ENCODE data around the gene STRA8.

Gene STRA8

DNA sequence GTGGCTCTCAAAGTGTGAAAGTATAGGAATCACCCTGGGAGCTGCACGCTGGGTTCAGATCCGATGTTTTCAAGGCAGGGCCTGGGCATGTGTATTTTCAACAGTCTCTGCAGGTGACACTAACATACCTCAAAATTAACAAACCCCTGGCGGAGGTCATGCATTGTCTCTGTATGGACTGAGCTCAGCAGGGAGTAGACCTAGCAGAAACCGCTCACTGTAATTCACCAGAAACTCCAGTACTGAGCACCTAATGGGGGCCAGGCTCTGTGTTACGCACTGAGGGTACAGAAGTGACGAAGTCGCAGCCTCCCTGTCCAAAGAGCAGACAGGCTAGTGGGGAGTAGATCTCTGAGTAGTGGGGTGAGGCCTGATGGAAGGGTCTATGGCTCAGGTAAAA lies 5.6 kb downstream of the STRA8 start:
- no peak for DNase-seq

DNA sequence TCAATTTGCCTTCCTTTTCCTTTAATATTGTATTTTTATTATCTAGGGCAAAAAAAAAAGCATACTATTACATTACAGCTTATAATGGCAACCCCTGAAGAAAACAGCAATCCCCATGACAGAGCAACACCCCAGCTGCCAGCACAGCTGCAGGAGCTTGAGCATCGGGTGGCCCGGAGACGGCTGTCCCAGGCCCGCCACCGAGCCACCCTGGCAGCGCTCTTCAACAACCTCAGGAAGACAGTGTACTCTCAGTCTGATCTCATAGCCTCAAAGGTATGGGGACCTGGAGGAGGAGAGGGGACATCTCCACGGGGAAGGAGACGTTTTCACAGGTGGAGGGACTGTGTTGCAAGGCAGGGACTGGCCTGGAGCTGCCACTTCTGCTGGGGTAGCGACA lies 6.8 kb downstream of the STRA8 start:
- no peak for DNase-seq

DNA sequence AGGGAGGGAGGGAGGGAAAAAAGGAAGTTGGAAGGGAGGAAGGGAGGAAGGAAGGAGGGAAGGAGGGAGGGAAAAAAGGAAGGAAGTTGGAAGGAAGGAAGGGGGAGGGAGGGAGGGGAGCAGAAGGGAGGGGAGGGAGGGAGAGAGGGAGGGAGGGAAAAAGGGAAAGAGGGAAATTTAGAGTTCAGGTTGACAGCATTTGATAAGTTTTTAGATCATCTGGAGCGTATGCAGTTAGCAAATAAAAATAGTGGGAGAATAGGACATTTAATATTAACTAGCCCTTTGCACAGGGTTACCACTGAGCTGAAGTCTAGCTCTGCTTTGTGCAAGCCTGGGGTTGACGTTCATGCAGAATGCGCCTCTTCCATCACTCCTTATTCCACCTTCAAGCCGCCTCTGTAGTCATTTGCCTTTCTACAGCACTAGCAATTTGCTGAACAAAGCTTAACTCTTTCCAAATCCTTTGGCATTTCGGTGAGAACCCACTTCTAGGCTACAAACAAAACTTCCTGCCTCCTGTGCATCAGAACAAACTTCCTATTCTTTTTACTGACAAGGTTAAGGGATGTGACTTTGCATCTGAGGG lies 8.6 kb downstream of the STRA8 start:
- DNase-seq: no peak

DNA sequence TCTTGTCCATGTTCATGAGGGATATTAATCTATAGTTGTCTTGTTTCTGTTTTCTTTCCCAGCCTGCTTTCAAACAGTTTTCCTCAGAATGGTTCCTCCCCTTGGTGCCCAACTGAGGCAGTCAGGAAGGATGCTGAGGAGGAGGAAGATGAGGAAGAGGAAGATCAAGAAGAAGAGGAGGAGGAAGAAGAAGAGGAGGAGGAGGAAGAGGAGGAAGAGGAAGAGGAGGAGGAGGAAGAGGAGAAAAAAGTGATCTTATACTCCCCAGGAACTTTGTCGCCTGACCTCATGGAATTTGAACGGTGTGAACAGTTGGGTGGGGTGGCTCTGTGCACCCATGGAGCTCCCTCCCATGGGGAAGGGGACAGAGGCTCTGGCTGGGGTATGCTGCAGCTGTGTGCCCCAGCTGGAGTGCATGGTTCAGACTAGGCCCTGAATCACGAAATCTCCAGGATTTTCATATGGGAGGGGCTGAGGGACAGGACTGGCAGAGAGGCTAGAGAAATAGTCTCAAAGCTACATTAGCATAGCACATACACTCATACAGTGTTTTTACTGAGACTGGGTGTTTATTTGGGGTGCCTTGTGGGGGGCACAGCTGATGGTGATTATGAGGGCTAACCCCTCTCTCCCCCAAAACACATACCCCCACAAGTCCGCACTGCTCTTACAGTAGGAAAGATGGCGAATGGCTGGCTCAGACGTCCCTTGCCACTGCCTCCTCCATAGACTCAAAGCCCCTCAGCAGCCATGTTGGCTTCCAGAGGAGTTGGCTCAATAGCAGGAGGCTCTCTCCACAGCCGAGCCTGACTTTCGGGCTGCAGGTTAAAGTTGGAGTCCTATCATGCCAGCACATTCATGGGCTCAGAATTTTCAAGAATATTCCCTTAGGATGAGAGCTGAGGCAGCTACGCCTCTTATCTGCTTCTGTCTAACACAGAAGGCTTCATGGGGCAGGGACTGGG lies 11.9 kb downstream of the STRA8 start:
- DNase-seq: no peak

DNA sequence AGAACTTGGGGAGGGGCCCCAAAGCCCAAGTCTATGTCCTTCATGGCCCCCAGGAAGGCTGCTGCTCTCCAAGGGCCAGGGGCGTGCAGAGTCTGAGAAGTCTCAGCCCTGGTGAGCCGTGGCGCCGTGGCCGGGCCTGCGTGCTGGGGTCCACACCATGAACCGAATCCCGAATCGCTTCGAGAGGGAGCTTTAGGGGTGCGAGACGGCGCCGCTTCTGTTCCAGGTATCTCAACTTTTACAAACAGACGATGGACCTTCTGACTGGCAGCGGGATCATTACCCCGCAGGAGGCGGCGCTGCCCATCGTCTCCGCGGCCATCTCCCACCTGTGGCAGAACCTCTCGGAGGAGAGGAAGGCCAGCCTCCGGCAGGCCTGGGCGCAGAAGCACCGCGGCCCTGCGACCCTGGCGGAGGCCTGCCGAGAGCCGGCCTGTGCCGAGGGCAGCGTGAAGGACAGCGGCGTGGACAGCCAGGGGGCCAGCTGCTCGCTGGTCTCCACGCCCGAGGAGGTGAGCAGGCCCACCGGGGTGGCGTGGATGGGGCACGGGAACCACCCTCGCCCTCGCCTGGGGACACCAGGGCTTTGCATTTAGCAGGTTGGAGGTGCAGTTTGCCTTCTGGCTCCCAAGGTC lies 12.7 kb downstream of the STRA8 start:
- no peak for DNase-seq

DNA sequence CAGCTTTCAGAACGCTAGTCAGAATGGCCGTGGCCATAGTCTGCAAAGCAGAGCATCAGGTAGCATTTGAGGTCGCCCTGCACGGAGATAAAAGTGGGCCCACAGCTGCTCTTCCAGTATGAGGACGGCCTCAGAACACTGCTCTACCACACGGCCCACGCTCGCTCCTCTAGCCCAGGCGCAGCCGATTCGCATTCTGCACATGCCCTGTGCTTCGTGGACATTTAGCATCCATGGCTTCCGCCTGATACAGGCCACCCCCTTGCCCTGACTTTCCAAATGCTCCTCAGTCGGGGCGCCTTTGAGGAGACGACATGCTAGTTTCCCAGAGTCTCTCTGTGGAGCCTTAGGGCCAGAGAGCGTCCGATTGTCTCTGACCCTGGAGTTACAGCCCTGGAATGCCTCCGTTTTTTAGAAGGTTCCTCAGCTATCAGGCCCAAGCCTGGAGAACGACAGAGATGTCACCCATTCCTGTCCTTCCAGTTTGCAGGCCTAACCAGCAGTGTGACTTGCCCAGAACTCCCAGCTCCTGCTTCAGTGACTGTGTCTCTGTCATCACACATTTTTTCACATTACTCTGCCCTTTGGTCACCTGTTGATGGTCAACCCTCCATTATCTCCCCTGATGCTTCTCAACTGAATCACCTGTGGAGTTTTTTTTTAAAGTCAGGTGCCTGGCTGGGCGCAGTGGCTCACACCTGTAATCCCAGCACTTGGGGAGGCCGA lies 14.3 kb downstream of the STRA8 start:
- no peak for DNase-seq

DNA sequence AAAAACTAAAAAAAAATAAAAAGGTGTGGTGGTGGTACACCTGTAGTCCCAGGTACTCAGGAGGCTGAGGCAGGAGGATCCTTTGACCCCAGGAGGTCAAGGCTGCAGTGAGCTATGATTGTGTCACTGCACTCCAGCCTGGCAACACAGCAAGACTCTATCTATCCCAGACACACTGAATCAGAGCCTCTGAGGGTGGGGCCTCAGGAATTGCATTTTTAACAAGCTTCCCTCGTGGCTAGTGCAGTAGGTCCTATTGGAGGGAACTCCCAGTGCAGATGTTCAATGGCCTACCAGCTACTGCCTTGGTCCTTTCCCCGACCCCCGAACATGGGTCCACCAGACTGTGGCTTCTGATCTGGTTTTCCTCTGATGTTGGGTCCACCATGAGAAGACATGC lies 14.9 kb downstream of the STRA8 start:
- no peak for DNase-seq

DNA sequence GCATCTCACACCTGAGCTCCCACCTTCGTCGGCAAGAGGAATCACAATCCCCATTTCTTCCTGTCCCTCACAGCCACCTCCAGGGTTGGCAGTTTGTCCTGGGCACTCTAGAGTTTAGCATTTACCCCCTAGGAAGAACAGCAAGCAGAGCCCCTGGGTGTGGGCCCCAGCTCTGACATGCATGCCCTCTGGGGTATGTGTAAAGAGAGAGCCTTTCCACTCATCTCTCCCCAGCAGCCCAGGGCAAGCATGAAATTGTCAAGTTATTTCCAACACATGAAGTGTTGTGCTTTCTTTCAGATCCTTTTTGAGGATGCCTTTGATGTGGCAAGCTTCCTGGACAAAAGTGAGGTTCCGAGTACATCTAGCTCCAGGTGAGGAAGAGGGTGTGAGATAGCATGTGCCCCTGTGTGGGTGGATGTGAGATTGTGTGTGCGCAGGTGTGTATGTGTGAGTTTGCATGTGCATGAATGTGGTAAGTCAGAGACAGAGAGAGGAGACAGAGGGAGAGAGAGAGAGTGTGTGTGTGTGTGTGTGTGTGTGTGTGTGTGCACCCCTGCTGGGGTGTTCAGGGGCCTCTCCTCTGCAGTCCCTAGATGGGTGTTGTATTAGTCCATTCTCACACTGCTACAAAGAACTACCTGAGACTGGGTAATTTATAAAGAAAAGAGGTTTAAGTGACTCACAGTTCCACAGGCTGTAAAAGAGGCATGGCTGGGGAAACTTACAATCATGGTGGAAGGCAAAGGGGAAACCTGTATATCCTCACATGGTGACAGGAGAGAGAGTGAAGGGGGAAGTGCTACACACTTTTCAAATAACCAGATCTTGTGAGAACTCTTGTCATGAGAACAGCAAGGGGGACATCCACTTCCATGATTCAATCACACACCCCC lies 18.1 kb downstream of the STRA8 start:
- DNase-seq: no peak

DNA sequence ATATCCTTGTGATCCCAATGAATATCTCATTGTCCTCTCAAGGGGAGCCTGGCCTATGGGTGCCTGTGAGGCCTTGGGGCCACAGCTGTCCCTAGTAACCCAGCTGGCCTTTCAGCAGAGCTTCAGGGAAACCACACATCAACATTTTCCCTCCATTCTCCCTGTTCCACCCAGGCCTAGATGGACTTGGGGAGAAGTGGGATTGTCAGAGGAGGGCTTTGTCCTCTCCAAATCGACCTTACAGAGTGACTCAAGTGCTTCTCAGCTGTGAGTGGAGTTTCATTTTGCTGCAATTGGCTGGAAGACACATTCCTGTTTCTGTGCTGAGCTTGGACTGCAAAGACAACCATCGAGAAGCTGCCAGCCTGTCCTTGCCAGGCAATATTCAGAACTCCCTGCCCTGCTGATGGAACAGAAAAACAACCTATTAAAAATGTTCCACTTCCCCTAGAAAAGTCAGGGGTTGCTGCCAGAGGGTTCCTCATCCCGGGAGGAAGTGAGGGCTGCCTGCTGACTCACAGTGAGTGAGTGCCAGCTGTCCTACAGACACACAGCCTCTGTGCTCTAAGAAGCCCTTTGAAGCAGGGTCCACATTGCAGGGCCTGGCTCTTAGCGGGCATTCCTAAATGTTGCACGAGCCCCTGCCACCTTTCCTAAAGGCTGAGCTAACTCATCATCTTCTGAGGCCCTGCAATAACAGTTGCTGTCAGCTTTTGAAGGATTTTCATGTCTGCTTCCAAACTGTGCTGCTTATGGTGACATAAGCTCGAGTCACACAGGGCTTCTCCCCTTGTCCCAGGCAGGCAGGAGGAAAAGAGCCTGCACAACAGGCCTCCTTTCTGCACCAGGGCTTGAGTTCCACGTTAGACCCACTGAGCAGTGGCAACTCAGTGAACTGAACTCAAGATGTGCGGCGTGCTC lies 20.5 kb downstream of the STRA8 start:
- no peak for DNase-seq

DNA sequence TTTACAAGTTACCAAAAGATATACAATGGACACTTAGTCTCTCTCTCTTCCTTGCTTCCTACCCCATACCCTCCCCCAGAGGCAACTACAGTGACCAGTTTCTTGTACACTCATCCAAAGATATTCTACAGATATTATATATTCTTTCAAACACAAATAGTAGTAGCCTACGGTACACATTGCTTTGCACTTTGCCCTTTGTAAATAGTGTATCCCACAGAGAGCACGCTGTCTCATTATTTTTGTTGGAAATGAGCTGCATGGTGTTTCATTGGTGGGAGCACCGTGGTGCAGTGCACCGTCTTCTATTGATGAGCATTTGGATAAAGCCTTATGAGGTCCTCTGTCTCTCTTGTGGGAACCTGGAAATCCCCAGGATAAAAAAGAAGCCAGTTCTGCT lies 24.2 kb downstream of the STRA8 start:
- no peak for DNase-seq

DNA sequence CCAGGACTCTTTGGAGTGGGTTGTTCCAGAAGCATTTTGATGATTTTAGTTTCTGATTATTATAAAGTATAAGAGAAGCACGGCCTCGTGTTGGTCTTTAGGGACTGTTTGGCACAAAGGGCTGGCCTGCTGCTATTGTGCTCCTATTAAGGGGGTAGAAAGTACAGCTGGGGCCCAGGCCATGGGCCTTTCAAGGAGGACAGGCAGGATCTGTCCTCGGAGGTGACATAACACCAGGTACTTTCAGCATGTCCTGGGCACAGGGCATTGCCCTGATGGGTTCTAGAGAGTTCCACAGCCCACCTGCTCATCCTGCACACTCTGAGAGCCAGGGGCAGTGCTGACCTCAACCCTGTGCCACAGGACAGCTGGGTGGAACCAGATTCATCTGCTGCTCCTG lies 24.9 kb downstream of the STRA8 start:
- no peak for DNase-seq

DNA sequence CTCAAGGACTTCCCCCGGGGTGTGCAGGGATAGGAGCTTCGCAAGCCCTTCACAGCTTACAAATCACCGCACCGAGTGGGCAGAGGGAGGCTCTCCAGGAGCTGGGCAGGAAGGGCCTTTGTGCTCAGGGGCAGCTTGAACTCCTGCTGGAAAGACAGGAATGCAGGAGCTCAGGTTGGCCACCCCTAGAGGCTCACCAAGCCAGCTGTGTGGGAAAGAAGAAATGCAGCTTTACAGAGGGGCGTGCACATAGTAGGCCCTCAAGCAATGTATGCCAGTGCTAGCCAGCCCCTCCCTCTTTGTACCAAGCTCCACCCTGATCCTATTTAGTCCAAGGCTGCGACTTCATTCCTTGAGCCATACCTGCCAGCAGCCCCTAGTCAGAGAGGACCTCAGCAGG lies 26.1 kb downstream of the STRA8 start:
- DNase-seq: no peak

DNA sequence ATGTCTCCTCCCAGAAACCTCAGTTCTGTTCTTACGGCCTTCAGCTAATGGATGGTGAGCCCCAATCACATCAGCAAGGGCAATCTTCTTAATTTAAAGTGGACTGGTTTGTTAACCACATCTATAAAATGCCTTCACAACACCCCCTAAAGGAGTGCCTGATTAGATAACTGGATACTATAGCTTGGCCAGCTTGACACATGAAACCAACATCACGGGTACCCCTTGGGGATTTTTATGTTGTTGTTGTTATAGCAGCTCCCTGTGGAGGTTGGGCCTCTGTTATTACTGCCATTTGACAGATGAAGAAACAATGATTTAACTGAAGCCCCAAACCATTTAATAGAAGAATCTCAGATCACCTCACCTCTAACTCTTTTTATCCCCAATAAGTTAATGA lies 26.8 kb downstream of the STRA8 start:
- no peak for DNase-seq

DNA sequence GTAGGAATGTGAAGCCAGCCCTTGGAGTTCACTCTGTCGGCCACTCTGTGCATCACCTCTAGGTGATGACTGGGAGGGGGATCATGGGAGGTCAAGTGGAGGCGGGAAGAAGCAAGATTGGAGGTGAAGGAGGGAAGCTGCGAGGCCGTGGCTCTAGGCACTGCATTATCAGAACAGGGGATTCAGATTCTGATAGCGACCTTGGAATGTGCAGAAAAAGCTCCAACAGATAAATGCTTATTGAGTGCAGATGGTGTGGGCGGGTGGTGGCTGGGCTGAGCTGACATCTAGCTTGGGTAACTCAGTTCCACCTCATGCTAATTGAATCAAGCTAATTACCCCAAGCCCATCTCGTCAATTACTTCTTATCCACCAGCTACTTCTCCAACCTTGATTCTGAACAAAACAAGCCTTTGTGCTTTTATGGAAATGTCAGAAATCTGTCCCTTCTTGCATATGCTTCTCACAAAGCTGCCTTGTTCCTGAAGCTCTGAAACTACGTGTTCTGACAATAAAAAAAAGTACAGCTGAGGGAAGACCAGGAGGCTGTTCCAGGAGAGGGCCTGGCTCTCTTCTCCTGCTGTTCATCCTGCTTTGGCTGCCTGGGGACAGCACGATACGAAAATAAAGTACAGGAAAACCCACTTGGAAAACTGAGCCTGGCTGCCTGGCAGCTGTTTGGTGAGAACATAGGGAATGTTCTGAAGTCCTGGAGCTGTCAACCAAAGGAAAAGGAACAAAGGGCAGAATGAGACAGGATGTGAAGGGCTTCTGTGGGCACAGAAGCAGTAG lies 27.5 kb downstream of the STRA8 start:
- no peak for DNase-seq

DNA sequence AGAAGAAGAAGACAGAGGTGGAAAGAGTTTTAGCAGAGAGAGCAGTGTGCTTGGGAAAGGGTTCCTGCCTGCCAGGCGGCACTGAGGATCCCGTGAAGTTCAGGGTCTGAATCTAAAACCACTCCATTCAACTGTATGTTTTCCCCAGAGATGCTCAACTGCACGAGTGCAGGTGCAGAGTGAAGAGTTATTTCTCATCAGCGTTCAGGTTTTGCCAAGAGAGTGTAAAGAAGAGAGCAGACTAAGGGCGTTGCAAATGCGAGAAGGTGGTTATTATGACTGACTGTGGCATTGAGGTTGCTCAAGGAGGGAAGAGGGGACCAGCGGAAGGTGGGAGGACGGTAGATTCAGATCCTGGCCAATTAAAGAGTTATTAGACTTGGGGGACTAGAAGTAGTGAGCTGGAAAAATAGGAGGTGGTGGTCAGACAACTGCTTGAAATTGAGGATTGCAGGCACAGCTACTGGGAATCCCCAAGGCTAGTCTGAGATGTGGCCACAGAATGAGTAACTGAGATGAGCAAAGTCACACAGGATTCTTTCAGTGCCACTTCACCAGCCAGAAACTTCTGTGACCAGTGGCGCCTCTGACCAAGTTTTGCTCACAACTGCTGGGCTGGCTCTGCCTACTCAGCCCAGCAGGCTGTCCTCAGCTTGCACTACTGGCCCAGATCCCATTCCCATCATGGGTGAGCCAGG lies 29.1 kb downstream of the STRA8 start:
- no peak for DNase-seq

DNA sequence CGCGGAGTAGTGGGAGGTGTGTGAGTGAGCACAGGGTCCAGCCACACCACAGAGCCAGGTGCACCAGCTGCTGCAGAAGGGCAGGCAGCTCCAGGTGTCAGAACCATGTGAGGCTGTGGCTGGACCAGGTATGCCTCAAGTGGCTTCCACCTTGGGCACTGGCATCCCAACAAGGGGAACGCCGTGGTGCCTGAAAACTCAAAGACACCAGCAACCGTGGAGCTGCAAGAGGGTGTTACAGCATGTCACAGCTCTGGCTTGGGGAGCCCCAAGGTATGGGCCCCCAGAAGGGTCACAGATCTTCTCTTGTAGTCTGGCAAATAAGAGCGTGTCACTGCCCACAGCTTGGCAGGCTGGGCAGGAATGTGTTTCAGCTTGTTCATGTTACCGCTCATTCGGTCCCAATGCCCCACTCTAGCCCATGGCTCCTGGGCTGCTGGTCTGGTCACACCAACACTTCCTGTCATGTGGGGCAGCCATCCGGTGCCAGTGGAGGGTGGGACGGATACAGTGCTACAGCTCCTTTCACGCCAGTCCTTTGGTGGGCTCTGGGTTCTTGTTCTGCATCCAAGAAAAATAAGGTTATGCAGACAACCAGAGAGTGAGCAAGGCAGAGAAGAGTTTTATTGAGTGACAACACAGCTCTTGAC lies 29.8 kb downstream of the STRA8 start:
- no peak for DNase-seq

DNA sequence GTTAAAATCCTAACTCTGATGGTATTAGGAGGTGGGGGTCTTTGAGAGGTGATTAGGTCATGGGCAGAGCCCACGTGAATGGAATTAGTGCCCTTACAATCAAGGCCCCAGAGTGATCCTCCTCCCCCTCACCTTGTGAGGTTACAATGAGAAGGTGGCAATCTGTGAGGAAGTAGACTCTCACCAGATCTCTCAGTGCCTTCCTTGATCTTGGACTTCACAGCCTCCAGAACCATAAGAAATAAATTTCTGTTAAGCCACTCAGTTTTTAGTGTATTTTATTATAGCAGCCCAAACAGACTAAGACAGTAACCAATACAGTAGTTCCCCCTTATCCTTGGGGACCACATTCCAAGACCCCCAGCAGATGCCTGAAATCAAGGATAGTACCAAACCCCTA lies 32.0 kb downstream of the STRA8 start:
- DNase-seq: no peak

DNA sequence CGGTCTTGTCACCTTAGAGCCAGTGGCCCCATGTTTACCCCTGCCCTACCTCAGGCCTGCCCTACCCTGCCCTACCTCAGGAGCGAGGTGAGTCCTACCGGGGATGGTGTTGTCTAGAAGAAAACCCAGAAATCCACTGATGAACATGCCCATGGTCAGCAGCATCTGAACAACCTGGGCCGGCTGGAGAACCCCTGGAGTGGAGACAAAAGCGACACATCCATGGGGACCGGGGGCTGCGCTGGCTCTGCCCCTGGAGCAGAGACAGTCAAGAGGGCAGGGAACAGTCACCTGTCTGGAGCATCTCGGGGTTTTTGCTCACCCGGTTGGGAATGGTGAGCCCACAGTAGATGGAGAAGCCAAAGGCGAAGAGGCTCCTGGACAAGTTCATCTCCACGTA lies 36.3 kb downstream of the STRA8 start:
- no peak for DNase-seq

All from T-helper 2 cell (primary cell).